ENCODE data around the gene PPM1M. TPM values are rescaled to one million over a fixed set of nuclear protein-coding genes. Genes with fewer than 3 reads are reported as not detected.
A peak's percentile ranks its signal among the peaks of the same experiment; 100 is the strongest.

PPM1M gene
- total and polyA plus RNA-seq, 7 experiments from 2014 or later = 55.8 to 135 (median 74.5) TPM

- ATAC-seq (no peak), DNase-seq (no peak)
- Mint-ChIP-seq H3K27ac (no peak overlapping the region), H3K4me3 (no peak overlapping the region), H3K36me3 (peaks cover 0 to 27% (median 8%) of the 10 kb centered on the region in 5 donors), H3K4me1 (peaks cover 13 to 30% (median 25%) of the 10 kb centered on the region in 7 donors), H3K27me3 (peaks cover 0 to 3% (median 0%) of the 10 kb centered on the region in 5 donors), H3K9me3 (no peaks in the 10 kb centered on the region)
- H3K27me3 ChIP-seq (ENCODE audit: control insufficient read depth in 2 of 2, insufficient read depth in 2 of 2, low read length in 2 of 2) = no peaks in the 10 kb centered on the region
- intact Hi-C loops (cut with micrococcal nuclease) = no loop called here
- H3K36me3 ChIP-seq (ENCODE audit: control insufficient read depth in 2 of 3, insufficient read depth in 3 of 3, low read length in 3 of 3) = peaks cover 4 to 67% (median 10%) of the 10 kb centered on the region in 3 experiments
- ChIA-PET POLR2A (interaction anchor here (0.7 to 21.6 kb wide), 5 partner anchors 11 to 1676 kb away, joined by 3 to 1418 read pairs (median 4); partner anchors contain the start of genes MAPKAPK3, PPM1M, TLR9 and TWF2), CTCF (interaction anchor here (0.6 to 6.3 kb wide), 5 partner anchors 14 to 60 kb away, joined by 3 to 23 read pairs (median 3); partner anchors contain the start of gene WDR82)
- no peaks in the 10 kb centered on the region for H3K9me3 ChIP-seq (ENCODE audit: control insufficient read depth in 2 of 3, low read length in 3 of 3)
- H3K4me1 ChIP-seq (ENCODE audit: control insufficient read depth in 2 of 2, insufficient read depth in 2 of 2, low read length in 2 of 2) = peaks cover 6 to 15% of the 10 kb centered on the region in 2 donors
- H3K4me3 ChIP-seq (ENCODE audit: low read length) = no peak overlapping the region
- no peak overlapping the region for H3K27ac ChIP-seq (ENCODE audit: low read depth, low read length)
Observed at GRCh38 chr3:52292247-52293065, 46.9 kb downstream of the PPM1M start.

- no peak overlapping the region for H3K27ac ChIP-seq (ENCODE audit: low read depth, low read length)
- DNase-seq (no peak), ATAC-seq (no peak)
- no peaks in the 10 kb centered on the region for H3K9me3 Mint-ChIP-seq
- no peaks in the 10 kb centered on the region for H3K27me3 ChIP-seq (ENCODE audit: control insufficient read depth in 2 of 2, insufficient read depth in 2 of 2, low read length in 2 of 2)
- H3K4me3 Mint-ChIP-seq = no peak overlapping the region
- H3K36me3 Mint-ChIP-seq = peaks cover 0 to 27% (median 8%) of the 10 kb centered on the region in 5 donors
- H3K4me3 ChIP-seq (ENCODE audit: low read length) = no peak overlapping the region
- H3K27ac Mint-ChIP-seq = no peak overlapping the region
- peaks cover 6 to 13% of the 10 kb centered on the region in 2 donors for H3K4me1 ChIP-seq (ENCODE audit: control insufficient read depth in 2 of 2, insufficient read depth in 2 of 2, low read length in 2 of 2)
- peaks cover 4 to 62% (median 10%) of the 10 kb centered on the region in 3 experiments for H3K36me3 ChIP-seq (ENCODE audit: control insufficient read depth in 2 of 3, insufficient read depth in 3 of 3, low read length in 3 of 3)
- no peaks in the 10 kb centered on the region for H3K9me3 ChIP-seq (ENCODE audit: control insufficient read depth in 2 of 3, low read length in 3 of 3)
- no peaks in the 10 kb centered on the region for H3K27me3 Mint-ChIP-seq
- intact Hi-C loops (cut with micrococcal nuclease) = no loop called here
- peaks cover 16 to 28% (median 18%) of the 10 kb centered on the region in 7 donors for H3K4me1 Mint-ChIP-seq
- CTCF ChIA-PET = interaction anchor here (0.9 to 5.8 kb wide), 3 partner anchors 42 to 73 kb away, joined by 3 to 26 read pairs (median 3); no protein-coding TSS in a partner anchor
- POLR2A ChIA-PET = interaction anchor here (1.0 to 21.6 kb wide), 3 partner anchors 12 to 113 kb away, joined by 3 to 1418 read pairs (median 4); partner anchors contain the start of genes PPM1M, TLR9 and TWF2
Observed at GRCh38 chr3:52293491-52294319, 48.1 kb downstream of the PPM1M start.

- DNase-seq = no peak
Observed at GRCh38 chr3:52294320-52295150, 49.0 kb downstream of the PPM1M start.

DNA sequence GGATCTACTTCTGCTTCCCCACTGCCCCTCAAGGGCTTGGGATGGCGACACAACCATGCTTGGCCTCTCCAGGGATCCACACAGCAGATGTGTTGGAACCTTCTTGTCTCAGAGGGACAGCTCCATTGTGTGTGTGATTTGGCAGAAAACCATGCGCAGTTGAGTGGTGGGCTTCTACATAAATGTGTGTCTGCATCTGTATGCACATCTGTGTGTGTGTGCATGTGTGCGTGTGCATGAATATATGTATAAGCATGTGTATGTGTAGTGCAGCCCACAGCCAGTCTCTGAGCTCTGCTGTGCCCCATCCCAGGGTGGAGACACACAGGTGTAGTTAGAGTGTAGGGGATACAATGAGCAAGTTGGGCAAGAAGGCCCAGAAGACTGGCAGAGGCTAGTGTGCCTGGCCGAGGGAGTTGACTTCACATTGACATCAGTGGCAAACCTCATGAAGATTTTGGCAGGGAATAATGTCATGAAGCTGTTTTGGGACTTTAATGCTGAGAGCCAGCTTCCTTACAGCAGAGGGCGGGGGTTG lies 50.2 kb downstream of the PPM1M start:
- no peaks in the 10 kb centered on the region for H3K27me3 ChIP-seq (ENCODE audit: control insufficient read depth in 2 of 2, insufficient read depth in 2 of 2, low read length in 2 of 2)
- H3K4me1 Mint-ChIP-seq = peaks cover 5 to 24% (median 15%) of the 10 kb centered on the region in 7 donors
- no peaks in the 10 kb centered on the region for H3K27me3 Mint-ChIP-seq
- no peak overlapping the region for H3K4me3 ChIP-seq (ENCODE audit: low read length)
- H3K9me3 Mint-ChIP-seq = no peaks in the 10 kb centered on the region
- peaks cover 0 to 27% (median 8%) of the 10 kb centered on the region in 5 donors for H3K36me3 Mint-ChIP-seq
- H3K4me1 ChIP-seq (ENCODE audit: control insufficient read depth in 2 of 2, insufficient read depth in 2 of 2, low read length in 2 of 2) = no peaks in the 10 kb centered on the region
- H3K27ac Mint-ChIP-seq = peak overlapping the region in 1 of 9 donors; percentile 26
- intact Hi-C loops (cut with micrococcal nuclease) = no loop called here
- no peak for DNase-seq
- no peak overlapping the region for H3K4me3 Mint-ChIP-seq
- CTCF ChIA-PET = interaction anchor here (5.8 kb wide), 1 partner anchor 43 kb away, joined by 26 read pairs; no protein-coding TSS in a partner anchor
- POLR2A ChIA-PET = interaction anchor here (1.0 to 1.6 kb wide), 2 partner anchors 12 to 38 kb away, joined by 3 to 5 read pairs; no protein-coding TSS in a partner anchor
- ATAC-seq = no peak
- peaks cover 4 to 56% (median 10%) of the 10 kb centered on the region in 3 experiments for H3K36me3 ChIP-seq (ENCODE audit: control insufficient read depth in 2 of 3, insufficient read depth in 3 of 3, low read length in 3 of 3)
- no peaks in the 10 kb centered on the region for H3K9me3 ChIP-seq (ENCODE audit: control insufficient read depth in 2 of 3, low read length in 3 of 3)
- H3K27ac ChIP-seq (ENCODE audit: low read depth, low read length) = no peak overlapping the region

More at GRCh38 chr3:52294320-52295150, 49.0 kb downstream of the PPM1M start:
- H3K4me3 Mint-ChIP-seq = no peak overlapping the region
- H3K36me3 Mint-ChIP-seq = peaks cover 0 to 27% (median 8%) of the 10 kb centered on the region in 5 donors
- H3K4me1 ChIP-seq (ENCODE audit: control insufficient read depth in 2 of 2, insufficient read depth in 2 of 2, low read length in 2 of 2) = peaks cover under 1 to 4% of the 10 kb centered on the region in 2 donors
- peaks cover 4 to 62% (median 10%) of the 10 kb centered on the region in 3 experiments for H3K36me3 ChIP-seq (ENCODE audit: control insufficient read depth in 2 of 3, insufficient read depth in 3 of 3, low read length in 3 of 3)
- no peaks in the 10 kb centered on the region for H3K27me3 Mint-ChIP-seq
- ChIA-PET POLR2A (interaction anchor here (1.0 to 21.6 kb wide), 2 partner anchors 56 to 112 kb away, joined by 3 to 1418 read pairs; partner anchors contain the start of genes PPM1M, TLR9 and TWF2), CTCF (interaction anchor here (1.0 to 5.8 kb wide), 2 partner anchors 44 to 74 kb away, joined by 3 to 26 read pairs; no protein-coding TSS in a partner anchor)
- H3K9me3 Mint-ChIP-seq = no peaks in the 10 kb centered on the region
- H3K9me3 ChIP-seq (ENCODE audit: control insufficient read depth in 2 of 3, low read length in 3 of 3) = no peaks in the 10 kb centered on the region
- peaks cover 8 to 25% (median 16%) of the 10 kb centered on the region in 7 donors for H3K4me1 Mint-ChIP-seq
- H3K4me3 ChIP-seq (ENCODE audit: low read length) = no peak overlapping the region
- H3K27ac ChIP-seq (ENCODE audit: low read depth, low read length) = no peak overlapping the region
- intact Hi-C loops (cut with micrococcal nuclease) = no loop called here
- no peak for ATAC-seq
- H3K27ac Mint-ChIP-seq = no peak overlapping the region
- no peaks in the 10 kb centered on the region for H3K27me3 ChIP-seq (ENCODE audit: control insufficient read depth in 2 of 2, insufficient read depth in 2 of 2, low read length in 2 of 2)

- CTCF ChIA-PET = interaction anchor here (1.0 to 5.8 kb wide), 3 partner anchors 42 to 77 kb away, joined by 3 to 26 read pairs (median 3); partner anchors contain the start of gene TLR9
- peak overlapping the region in 1 of 9 donors; percentile 41 for H3K27ac Mint-ChIP-seq
Observed at GRCh38 chr3:52297242-52298148, 51.9 kb downstream of the PPM1M start.

More at GRCh38 chr3:52297242-52298148, 51.9 kb downstream of the PPM1M start:
- H3K36me3 Mint-ChIP-seq = peaks cover 0 to 13% (median 3%) of the 10 kb centered on the region in 5 donors
- no peaks in the 10 kb centered on the region for H3K9me3 Mint-ChIP-seq
- no peaks in the 10 kb centered on the region for H3K4me1 ChIP-seq (ENCODE audit: control insufficient read depth in 2 of 2, insufficient read depth in 2 of 2, low read length in 2 of 2)
- H3K9me3 ChIP-seq (ENCODE audit: control insufficient read depth in 2 of 3, low read length in 3 of 3) = no peaks in the 10 kb centered on the region
- ATAC-seq (peak; percentile 13), DNase-seq (no peak)
- no peak overlapping the region for H3K4me3 Mint-ChIP-seq
- POLR2A ChIA-PET = interaction anchor here (0.6 to 0.8 kb wide), 3 partner anchors 12 to 59 kb away, joined by 3 to 7 read pairs (median 3); partner anchors contain the start of gene TWF2
- intact Hi-C loops (cut with micrococcal nuclease) = no loop called here
- no peak overlapping the region for H3K27ac ChIP-seq (ENCODE audit: low read depth, low read length)
- no peak overlapping the region for H3K4me3 ChIP-seq (ENCODE audit: low read length)
- no peaks in the 10 kb centered on the region for H3K27me3 Mint-ChIP-seq
- no peaks in the 10 kb centered on the region for H3K27me3 ChIP-seq (ENCODE audit: control insufficient read depth in 2 of 2, insufficient read depth in 2 of 2, low read length in 2 of 2)
- peaks cover 0 to 38% (median 3%) of the 10 kb centered on the region in 3 experiments for H3K36me3 ChIP-seq (ENCODE audit: control insufficient read depth in 2 of 3, insufficient read depth in 3 of 3, low read length in 3 of 3)
- peaks cover 0 to 18% (median 6%) of the 10 kb centered on the region in 7 donors for H3K4me1 Mint-ChIP-seq
